Neural cell (in vitro differentiated cells): ENCODE measurements around the gene NT5DC3. TPM values are rescaled to one million over a fixed set of nuclear protein-coding genes. Genes with fewer than 3 reads are reported as not detected.

Experiments used
- H2AFZ ChIP-seq: fragments of 200-600, 300-800 bp; sonication (generic), shearing (Covaris generic); 2 replicates; pipeline ENCODE4 v1.6.0; 2014; ENCODE audit warnings: low read depth, mild to moderate bottlenecking, antibody characterized with exemption, low read length, moderate library complexity
- H3F3A ChIP-seq: fragments of 200-600 bp; shearing (Covaris generic); 2 replicates; pipeline ENCODE4 v1.6.1; 2016; ENCODE audit warnings: mild to moderate bottlenecking, moderate library complexity, mixed read lengths, antibody characterized with exemption, low read length; ENCODE audit not compliant: insufficient read depth, poor library complexity, severe bottlenecking
- H3K27ac ChIP-seq: fragments of 200-600, 300-800 bp; sonication (generic), shearing (Covaris generic); 2 replicates; pipeline ENCODE4 v1.5.1; 2014; ENCODE audit warnings: mild to moderate bottlenecking, low read length, moderate library complexity
- H3K27me3 ChIP-seq: fragments of 300-800, 200-600 bp; sonication (generic), shearing (Covaris generic); 2 replicates; pipeline ENCODE4 v1.6.0; 2014; ENCODE audit warnings: mild to moderate bottlenecking, low read depth, low read length, moderate library complexity; ENCODE audit not compliant: insufficient read depth
- H3K36me3 ChIP-seq: fragments of 300-800, 200-600 bp; sonication (generic), shearing (Covaris generic); 2 replicates; pipeline ENCODE4 v1.5.1; 2014; ENCODE audit warnings: mild to moderate bottlenecking, antibody characterized with exemption, low read length, moderate library complexity; ENCODE audit not compliant: insufficient read depth
- H3K4me2 ChIP-seq: fragments of 300-800, 200-600 bp; sonication (generic), shearing (Covaris generic); 2 replicates; pipeline ENCODE4 v1.6.0; 2014; ENCODE audit warnings: mild to moderate bottlenecking, low read length
- H3K4me3 ChIP-seq: fragments of 300-800, 200-600 bp; sonication (generic), shearing (Covaris generic); 2 replicates; pipeline ENCODE4 v1.5.1; 2014; ENCODE audit warnings: mild to moderate bottlenecking, low read length, moderate library complexity
- H3K79me2 ChIP-seq: fragments of 200-600 bp; shearing (Covaris generic); replicated peaks from 2 replicates; pipeline ENCODE4 v1.6.0; 2014; ENCODE audit warnings: mild to moderate bottlenecking, low read length, moderate library complexity; ENCODE audit not compliant: insufficient read depth
- H3K9ac ChIP-seq: fragments of 300-800, 200-600 bp; sonication (generic), shearing (Covaris generic); 2 replicates; pipeline ENCODE4 v1.6.1; 2016; ENCODE audit warnings: mild to moderate bottlenecking, low read length, mixed read lengths
- H3K9me2 ChIP-seq: fragments of 200-600 bp; shearing (Covaris generic); 2 replicates; pipeline ENCODE4 v1.6.1; 2016; ENCODE audit warnings: mild to moderate bottlenecking, low read length, mixed read lengths; ENCODE audit not compliant: insufficient read depth
- H3K9me3 ChIP-seq: fragments of 200-600, 300-800 bp; sonication (generic), shearing (Covaris generic); 2 replicates; pipeline ENCODE4 v1.6.1; 2016; ENCODE audit warnings: mild to moderate bottlenecking, mixed run types, low read length, moderate library complexity, mixed read lengths
- H4K20me1 ChIP-seq: fragments of 200-600 bp; shearing (Covaris generic); 2 replicates; pipeline ENCODE4 v1.6.1; 2016; ENCODE audit warnings: mild to moderate bottlenecking, mixed run types; ENCODE audit not compliant: insufficient read depth
- EP300 ChIP-seq: fragments of 450-650 bp; conservative IDR thresholded peaks from 2 replicates; pipeline ENCODE4 v1.6.1; 2014; ENCODE audit warnings: antibody characterized with exemption, mild to moderate bottlenecking, moderate library complexity; ENCODE audit not compliant: poor library complexity, severe bottlenecking
- EZH2 ChIP-seq: fragments of 200-600, 300-800 bp; shearing (Covaris generic), sonication (generic); IDR thresholded peaks from 2 replicates; pipeline ENCODE4 v1.6.1; 2014; ENCODE audit warnings: antibody characterized with exemption, low read length, borderline replicate concordance, mild to moderate bottlenecking; ENCODE audit not compliant: insufficient read depth, poor library complexity, severe bottlenecking
- MXI1 ChIP-seq: fragments of 450-650 bp; conservative IDR thresholded peaks from 2 replicates; pipeline ENCODE4 v1.6.1; 2014; ENCODE audit warnings: antibody characterized with exemption, mild to moderate bottlenecking; ENCODE audit not compliant: poor library complexity, severe bottlenecking
- POLR2AphosphoS5 ChIP-seq: IDR thresholded peaks from 2 replicates; pipeline ENCODE4 v1.6.1; 2012
- RAD21 ChIP-seq: fragments of 450-650 bp; conservative IDR thresholded peaks from 2 replicates; pipeline ENCODE4 v1.6.1; 2014; ENCODE audit warnings: antibody characterized with exemption, mild to moderate bottlenecking, moderate library complexity
- SMC3 ChIP-seq: fragments of 450-650 bp; conservative IDR thresholded peaks from 2 replicates; pipeline ENCODE4 v1.6.1; 2014; ENCODE audit warnings: antibody characterized with exemption, mild to moderate bottlenecking, moderate library complexity; ENCODE audit not compliant: poor library complexity
- TAF1 ChIP-seq: IDR thresholded peaks from 2 replicates; pipeline ENCODE4 v1.6.1; 2012; ENCODE audit warnings: low read depth
- polyA plus RNA-seq: library from polyadenylated mRNA; depleted of rRNA; stranded (reverse); fragments of >200 nt; gene quantifications from 2 replicates; pipeline ENCODE4 v1.2.3, GENCODE V29; 2014
- TF ChIP-seq, protein P1 (sequence below): fragments of 450-650 bp; IDR thresholded peaks from 2 replicates; pipeline ENCODE4 v1.5.1; 2014; ENCODE audit warnings: antibody characterized with exemption, mild to moderate bottlenecking, moderate library complexity; ENCODE audit not compliant: poor library complexity, severe bottlenecking
- TF ChIP-seq, protein P2 (sequence below): IDR thresholded peaks from 2 replicates; pipeline ENCODE4 v1.6.1; 2012; ENCODE audit warnings: borderline replicate concordance

NT5DC3 gene
- polyA plus RNA-seq, 1 donor from 2014 or later = 4.0 TPM

DNA sequence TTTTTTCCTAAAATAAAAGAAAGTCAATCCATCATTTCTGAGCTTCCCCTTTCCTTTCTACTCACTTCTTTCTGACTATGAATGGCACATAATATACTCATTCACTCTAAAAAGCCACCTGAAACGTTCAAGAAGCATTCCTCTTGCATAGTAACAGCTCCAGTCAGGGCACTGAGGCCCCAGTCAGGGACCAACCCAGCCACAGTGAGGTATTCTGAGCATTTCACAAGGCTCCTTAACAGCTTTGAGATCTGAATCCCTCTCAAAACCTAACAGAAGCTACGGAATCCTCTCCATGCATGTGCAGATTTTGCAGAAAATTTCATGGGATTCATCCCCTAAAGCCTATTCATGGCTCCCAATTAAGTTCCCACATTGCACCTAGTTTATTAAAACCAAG, 23.2 kb downstream of the NT5DC3 start:
- H4K20me1 ChIP-seq = no peaks in the 10 kb centered on the region
- no peaks in the 10 kb centered on the region for H3K9me2 ChIP-seq
- H3K79me2 ChIP-seq = no peaks in the 10 kb centered on the region
- no peaks in the 10 kb centered on the region for H3K27me3 ChIP-seq
- H3K4me2 ChIP-seq = no peak overlapping the region
- no peak overlapping the region for H3K4me3 ChIP-seq
- no peak for TF ChIP-seq EP300
- no peak for TF ChIP-seq SMC3
- no peak for TF ChIP-seq EZH2
- no peak for TF ChIP-seq POLR2AphosphoS5
- no peak for TF ChIP-seq RAD21
- TF ChIP-seq TAF1 = no peak
- TF ChIP-seq MXI1 = no peak
- TF ChIP-seq, protein P1, sequence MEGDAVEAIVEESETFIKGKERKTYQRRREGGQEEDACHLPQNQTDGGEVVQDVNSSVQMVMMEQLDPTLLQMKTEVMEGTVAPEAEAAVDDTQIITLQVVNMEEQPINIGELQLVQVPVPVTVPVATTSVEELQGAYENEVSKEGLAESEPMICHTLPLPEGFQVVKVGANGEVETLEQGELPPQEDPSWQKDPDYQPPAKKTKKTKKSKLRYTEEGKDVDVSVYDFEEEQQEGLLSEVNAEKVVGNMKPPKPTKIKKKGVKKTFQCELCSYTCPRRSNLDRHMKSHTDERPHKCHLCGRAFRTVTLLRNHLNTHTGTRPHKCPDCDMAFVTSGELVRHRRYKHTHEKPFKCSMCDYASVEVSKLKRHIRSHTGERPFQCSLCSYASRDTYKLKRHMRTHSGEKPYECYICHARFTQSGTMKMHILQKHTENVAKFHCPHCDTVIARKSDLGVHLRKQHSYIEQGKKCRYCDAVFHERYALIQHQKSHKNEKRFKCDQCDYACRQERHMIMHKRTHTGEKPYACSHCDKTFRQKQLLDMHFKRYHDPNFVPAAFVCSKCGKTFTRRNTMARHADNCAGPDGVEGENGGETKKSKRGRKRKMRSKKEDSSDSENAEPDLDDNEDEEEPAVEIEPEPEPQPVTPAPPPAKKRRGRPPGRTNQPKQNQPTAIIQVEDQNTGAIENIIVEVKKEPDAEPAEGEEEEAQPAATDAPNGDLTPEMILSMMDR = no peak
- TF ChIP-seq, protein P2, sequence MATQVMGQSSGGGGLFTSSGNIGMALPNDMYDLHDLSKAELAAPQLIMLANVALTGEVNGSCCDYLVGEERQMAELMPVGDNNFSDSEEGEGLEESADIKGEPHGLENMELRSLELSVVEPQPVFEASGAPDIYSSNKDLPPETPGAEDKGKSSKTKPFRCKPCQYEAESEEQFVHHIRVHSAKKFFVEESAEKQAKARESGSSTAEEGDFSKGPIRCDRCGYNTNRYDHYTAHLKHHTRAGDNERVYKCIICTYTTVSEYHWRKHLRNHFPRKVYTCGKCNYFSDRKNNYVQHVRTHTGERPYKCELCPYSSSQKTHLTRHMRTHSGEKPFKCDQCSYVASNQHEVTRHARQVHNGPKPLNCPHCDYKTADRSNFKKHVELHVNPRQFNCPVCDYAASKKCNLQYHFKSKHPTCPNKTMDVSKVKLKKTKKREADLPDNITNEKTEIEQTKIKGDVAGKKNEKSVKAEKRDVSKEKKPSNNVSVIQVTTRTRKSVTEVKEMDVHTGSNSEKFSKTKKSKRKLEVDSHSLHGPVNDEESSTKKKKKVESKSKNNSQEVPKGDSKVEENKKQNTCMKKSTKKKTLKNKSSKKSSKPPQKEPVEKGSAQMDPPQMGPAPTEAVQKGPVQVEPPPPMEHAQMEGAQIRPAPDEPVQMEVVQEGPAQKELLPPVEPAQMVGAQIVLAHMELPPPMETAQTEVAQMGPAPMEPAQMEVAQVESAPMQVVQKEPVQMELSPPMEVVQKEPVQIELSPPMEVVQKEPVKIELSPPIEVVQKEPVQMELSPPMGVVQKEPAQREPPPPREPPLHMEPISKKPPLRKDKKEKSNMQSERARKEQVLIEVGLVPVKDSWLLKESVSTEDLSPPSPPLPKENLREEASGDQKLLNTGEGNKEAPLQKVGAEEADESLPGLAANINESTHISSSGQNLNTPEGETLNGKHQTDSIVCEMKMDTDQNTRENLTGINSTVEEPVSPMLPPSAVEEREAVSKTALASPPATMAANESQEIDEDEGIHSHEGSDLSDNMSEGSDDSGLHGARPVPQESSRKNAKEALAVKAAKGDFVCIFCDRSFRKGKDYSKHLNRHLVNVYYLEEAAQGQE = no peak
- no peaks in the 10 kb centered on the region for H3K9me3 ChIP-seq
- no peaks in the 10 kb centered on the region for H3F3A ChIP-seq
- no peak overlapping the region for H3K9ac ChIP-seq
- H3K36me3 ChIP-seq = no peaks in the 10 kb centered on the region
- H3K27ac ChIP-seq = no peak overlapping the region
- no peak overlapping the region for H2AFZ ChIP-seq

DNA sequence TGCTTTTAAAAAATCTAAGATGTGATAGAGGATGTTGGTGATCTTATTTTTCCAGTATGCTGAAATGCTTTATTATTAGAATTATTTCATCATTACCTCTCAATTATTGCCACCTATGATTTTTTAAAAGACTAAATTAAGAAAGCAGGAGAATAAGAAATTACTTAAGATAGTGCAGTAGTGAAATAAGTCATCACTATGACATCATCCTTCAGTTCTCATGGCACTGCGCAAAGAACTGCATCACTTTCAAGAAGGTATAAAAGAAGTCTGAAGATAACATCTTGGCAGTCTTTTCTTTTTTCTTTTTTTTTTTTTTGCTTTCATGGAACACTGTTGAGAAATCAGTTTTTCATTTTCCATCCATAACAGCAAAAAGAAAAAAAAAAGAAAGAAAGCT, 24.4 kb downstream of the NT5DC3 start:
- Histone ChIP-seq H3F3A (no peaks in the 10 kb centered on the region), H3K4me3 (no peak overlapping the region), H3K9me3 (no peaks in the 10 kb centered on the region), H3K9ac (no peak overlapping the region), H3K79me2 (no peaks in the 10 kb centered on the region), H3K9me2 (no peaks in the 10 kb centered on the region), H3K27ac (no peak overlapping the region), H3K4me2 (no peak overlapping the region), H2AFZ (no peak overlapping the region), H3K36me3 (no peaks in the 10 kb centered on the region), H3K27me3 (no peaks in the 10 kb centered on the region), H4K20me1 (no peaks in the 10 kb centered on the region)
- TF ChIP-seq MXI1 (no peak), EP300 (no peak), EZH2 (no peak), SMC3 (no peak), POLR2AphosphoS5 (no peak), RAD21 (no peak), TAF1 (no peak)
- TF ChIP-seq, protein P1 = no peak
- TF ChIP-seq, protein P2 = no peak
